IMR-90 (cell line): ENCODE data around the gene MARK2. TPM values are rescaled to one million over a fixed set of nuclear protein-coding genes. Genes with fewer than 3 reads are reported as not detected.

Experiments used
- ATAC-seq: fragments of 200-7000 bp; cut with Tn5 transposase; 2 replicates; pipeline ENCODE4 v1.9.1; 2020; ENCODE audit warnings: low read depth, mild to moderate bottlenecking, moderate library complexity
- BruUV-seq: library from RNA; stranded (reverse); fragments of 400-500 nt; replicated peaks from 2 replicates; lab custom pipeline; 2021; lab: Mats Ljungman, UMichigan
- CTCF ChIA-PET: fragments of 300-600 bp; formaldehyde crosslinking; extraction: SDS; loops from one replicate; lab custom pipeline; 2021; ENCODE audit warnings: antibody characterized with exemption; lab: Yijun Ruan, JAX
- POLR2A ChIA-PET: fragments of 300-600 bp; sonication (Branson Sonifier 250); formaldehyde crosslinking; loops from one replicate; lab custom pipeline; 2022; ENCODE audit warnings: antibody characterized with exemption; ENCODE audit not compliant: unreplicated experiment; lab: Charles Lee
- DNase-seq: peaks from one replicate; pipeline ENCODE4 v3.0.0; 2013
- H2AFZ ChIP-seq: replicated peaks from 2 replicates; pipeline ENCODE3; 2013; ENCODE audit warnings: low read length, mild to moderate bottlenecking; ENCODE audit not compliant: poor library complexity
- H2AK5ac ChIP-seq: 2 replicates; pipeline ENCODE4 v1.6.1; 2013; ENCODE audit warnings: low read depth, low read length, inconsistent platforms
- H2AK9ac ChIP-seq: replicated peaks from 2 replicates; pipeline ENCODE3; 2013; ENCODE audit warnings: mild to moderate bottlenecking, low read depth, low read length, moderate library complexity; ENCODE audit not compliant: poor library complexity
- H2BK120ac ChIP-seq: 2 replicates; pipeline ENCODE4 v1.6.1; 2013; ENCODE audit warnings: low read depth, low read length, inconsistent platforms
- H2BK15ac ChIP-seq: 3 replicates; pipeline ENCODE4 v1.6.1; 2013; ENCODE audit warnings: low read depth, low read length, inconsistent platforms
- H2BK20ac ChIP-seq: 2 replicates; pipeline ENCODE4 v1.6.1; 2013; ENCODE audit warnings: low read depth, mild to moderate bottlenecking, inconsistent platforms, low read length, moderate library complexity
- H2BK5ac ChIP-seq: 2 replicates; pipeline ENCODE4 v1.6.1; 2013; ENCODE audit warnings: mild to moderate bottlenecking, low read depth, low read length, inconsistent platforms; ENCODE audit not compliant: poor library complexity, severe bottlenecking
- H3K14ac ChIP-seq: replicated peaks from 2 replicates; pipeline ENCODE4 v1.6.1; 2013; ENCODE audit warnings: low read depth, low read length, inconsistent platforms
- H3K18ac ChIP-seq: 2 replicates; pipeline ENCODE4 v1.6.1; 2013; ENCODE audit warnings: low read depth, low read length, control low read depth
- H3K23ac ChIP-seq: 2 replicates; pipeline ENCODE4 v1.6.1; 2013; ENCODE audit warnings: low read depth, low read length, inconsistent platforms
- H3K27ac ChIP-seq: 2 replicates; pipeline ENCODE4 v1.5.1; 2013; ENCODE audit warnings: mild to moderate bottlenecking, control low read depth, low read length; ENCODE audit not compliant: insufficient read depth
- H3K27me3 ChIP-seq: 2 replicates; pipeline ENCODE4 v1.6.1; 2013; ENCODE audit warnings: low read length; ENCODE audit not compliant: control insufficient read depth, insufficient read depth
- H3K36me3 ChIP-seq: 2 replicates; pipeline ENCODE4 v1.6.1; 2013; ENCODE audit warnings: low read length, mixed read lengths; ENCODE audit not compliant: control insufficient read depth, insufficient read depth
- H3K4ac ChIP-seq: 2 replicates; pipeline ENCODE4 v1.6.1; 2013; ENCODE audit warnings: low read depth, low read length, inconsistent platforms
- H3K4me1 ChIP-seq: 2 replicates; pipeline ENCODE4 v1.6.1; 2013; ENCODE audit warnings: low read length, mixed read lengths; ENCODE audit not compliant: control insufficient read depth, insufficient read depth
- H3K4me2 ChIP-seq: 2 replicates; pipeline ENCODE4 v1.6.1; 2013; ENCODE audit warnings: low read depth, mild to moderate bottlenecking, control low read depth, low read length, moderate library complexity
- H3K4me3 ChIP-seq: 2 replicates; pipeline ENCODE4 v1.5.1; 2013; ENCODE audit warnings: low read depth, mild to moderate bottlenecking, control low read depth, low read length, moderate library complexity; ENCODE audit not compliant: insufficient read depth
- H3K56ac ChIP-seq: 2 replicates; pipeline ENCODE4 v1.6.1; 2013; ENCODE audit warnings: low read length, inconsistent platforms; ENCODE audit not compliant: insufficient read depth; ENCODE audit errors: extremely low read depth
- H3K79me1 ChIP-seq, 2 experiments: 2 replicates each; pipeline ENCODE4 v1.6.1; 2013; ENCODE audit warnings: low read length in 2 of 2, inconsistent platforms in 1 of 2, low read depth in 1 of 2
- H3K9ac ChIP-seq: 2 replicates; pipeline ENCODE4 v1.6.1; 2013; ENCODE audit warnings: low read depth, low read length, control low read depth
- H3K9me1 ChIP-seq: 2 replicates; pipeline ENCODE4 v1.6.1; 2013; ENCODE audit warnings: low read length, inconsistent platforms; ENCODE audit not compliant: insufficient read depth
- H3K9me3 ChIP-seq: 2 replicates; pipeline ENCODE4 v1.6.1; 2013; ENCODE audit warnings: low read length; ENCODE audit not compliant: control insufficient read depth, insufficient read depth
- H4K20me1 ChIP-seq: 2 replicates; pipeline ENCODE4 v1.6.1; 2013; ENCODE audit warnings: low read length, inconsistent platforms; ENCODE audit not compliant: insufficient read depth
- H4K5ac ChIP-seq: 2 replicates; pipeline ENCODE4 v1.6.1; 2013; ENCODE audit warnings: mild to moderate bottlenecking, low read depth, low read length, control low read depth
- H4K8ac ChIP-seq, 2 experiments: 2 replicates each; pipeline ENCODE4 v1.6.1; 2013; ENCODE audit warnings: low read depth in 2 of 2, low read length in 2 of 2, control low read depth in 1 of 2, inconsistent platforms in 1 of 2
- H4K91ac ChIP-seq: 2 replicates; pipeline ENCODE4 v1.6.1; 2013; ENCODE audit warnings: low read depth, low read length, inconsistent platforms; ENCODE audit not compliant: insufficient read depth
- BHLHE40 ChIP-seq: fragments of 150-350 bp; IDR thresholded peaks from 2 replicates; pipeline ENCODE4 v1.6.1; 2016; ENCODE audit warnings: mild to moderate bottlenecking, low read depth, low read length
- CEBPB ChIP-seq: IDR thresholded peaks from 2 replicates; pipeline ENCODE4 v1.6.1; 2012; ENCODE audit warnings: low read depth, low read length, improper control_type of control experiment
- FOS ChIP-seq: fragments of 150-350 bp; IDR thresholded peaks from 2 replicates; pipeline ENCODE4 v1.6.1; 2016; ENCODE audit warnings: low read depth, low read length
- MAZ ChIP-seq: IDR thresholded peaks from 2 replicates; pipeline ENCODE4 v1.6.1; 2012; ENCODE audit warnings: low read depth, mild to moderate bottlenecking, low read length, improper control_type of control experiment, moderate library complexity, borderline replicate concordance
- MXI1 ChIP-seq: IDR thresholded peaks from 2 replicates; pipeline ENCODE4 v1.6.1; 2012; ENCODE audit warnings: low read depth, mild to moderate bottlenecking, low read length, moderate library complexity, borderline replicate concordance
- NFE2L2 ChIP-seq: fragments of 150-350 bp; IDR thresholded peaks from 2 replicates; pipeline ENCODE4 v1.6.1; 2016; ENCODE audit warnings: low read depth, mild to moderate bottlenecking, low read length
- RAD21 ChIP-seq: IDR thresholded peaks from 2 replicates; pipeline ENCODE4 v1.6.1; 2012; ENCODE audit warnings: low read length, improper control_type of control experiment
- RCOR1 ChIP-seq: IDR thresholded peaks from 2 replicates; pipeline ENCODE4 v1.6.1; 2012; ENCODE audit warnings: mild to moderate bottlenecking, low read length, improper control_type of control experiment; ENCODE audit not compliant: insufficient replicate concordance
- RFX5 ChIP-seq: IDR thresholded peaks from 2 replicates; pipeline ENCODE4 v1.8.0; 2012; ENCODE audit warnings: low read depth, mild to moderate bottlenecking, low read length, moderate library complexity
- SMC3 ChIP-seq: fragments of 150-350 bp; IDR thresholded peaks from 2 replicates; pipeline ENCODE4 v1.6.1; 2016; ENCODE audit warnings: low read depth, mild to moderate bottlenecking, antibody characterized with exemption, low read length, moderate library complexity
- WGBS, 2 experiments: methylation state at CpG; one replicate each; pipeline versions ENCODE4 v1.1.5 to v1.1.7; 2013; ENCODE audit warnings: missing lambda C conversion rate in 2 of 2; ENCODE audit not compliant: insufficient read length in 1 of 2; ENCODE audit errors: extremely low coverage in 2 of 2; 5-methylcytosine and 5-hydroxymethylcytosine counted together
- dilution Hi-C: fragments of 300-500 bp; cut with HindIII; formaldehyde crosslinking; loops from one replicate; pipeline ENCODE4 v1.14.3; 2018; ENCODE audit warnings: low sequenced_read_pairs; ENCODE audit not compliant: unreplicated experiment
- in situ Hi-C: fragments of 300-500 bp; cut with MboI; formaldehyde crosslinking; loops from 3 replicates; pipeline ENCODE4 v1.14.3; 2019; ENCODE audit warnings: low sequenced_read_pairs, inconsistent platforms, mixed read lengths
- intact Hi-C: fragments of 100-400 bp; cut with micrococcal nuclease; formaldehyde crosslinking; loops from 2 replicates; pipeline ENCODE4 v1.10.0; 2022
- polyA plus RNA-seq, 3 experiments: library from polyadenylated mRNA; depleted of rRNA; stranded (reverse); fragments of >200 nt; gene quantifications; 2 replicates each; pipeline ENCODE4 v1.2.3, GENCODE V29; 2012; ENCODE audit warnings: low replicate concordance in 1 of 3
- total RNA-seq: library from RNA; depleted of rRNA; stranded (reverse); fragments of >200 nt; gene quantifications from 2 replicates; pipeline ENCODE4 v1.2.3, GENCODE V29; 2012
- TF ChIP-seq, protein P1 (sequence below): fragments of 150-350 bp; IDR thresholded peaks from 2 replicates; pipeline ENCODE4 v1.6.1; 2016; ENCODE audit warnings: low read depth, mild to moderate bottlenecking, low read length, moderate library complexity, borderline replicate concordance
- TF ChIP-seq, protein P2 (sequence below): conservative IDR thresholded peaks from 2 replicates; pipeline ENCODE4 v1.5.1; 2012; ENCODE audit warnings: mild to moderate bottlenecking, low read depth, low read length, improper control_type of control experiment

MARK2 gene
- total and polyA plus RNA-seq, 2 of the 4 experiments (the other 2 are of a cell fraction) = 6.6 to 17.3 TPM

DNA sequence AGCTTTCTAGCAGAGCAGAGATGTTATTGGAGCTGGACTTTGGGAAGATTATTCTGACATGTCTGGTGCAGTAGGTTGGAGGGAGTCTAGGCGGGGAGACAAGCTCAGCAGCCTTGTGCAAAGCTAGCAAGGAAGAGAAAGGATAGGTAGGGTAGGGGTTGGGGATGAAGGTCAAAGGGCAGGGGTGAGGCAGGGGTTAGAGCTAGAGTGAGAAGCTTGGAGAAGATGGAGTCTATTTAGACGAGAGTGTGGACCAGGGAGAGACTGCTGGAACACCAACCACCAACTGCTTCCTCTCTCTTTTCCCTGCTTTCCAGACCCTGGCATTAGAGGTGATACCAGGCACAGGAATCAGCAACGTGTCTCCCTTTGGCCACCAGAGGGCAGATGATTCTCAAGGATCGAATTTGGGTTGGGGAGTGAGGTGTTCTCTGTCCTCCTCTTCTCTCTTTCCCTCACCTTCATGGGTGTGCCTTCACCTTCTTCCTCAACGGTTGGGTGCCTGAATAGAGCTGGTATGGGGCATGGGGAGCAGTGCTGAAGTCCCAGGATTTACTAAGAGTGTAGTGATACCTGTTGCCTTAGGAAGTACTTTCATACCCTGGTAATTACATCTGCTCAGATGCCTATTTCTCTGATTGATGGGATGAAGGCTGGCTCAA, 1.8 kb upstream of the MARK2 start (continued):
- TF ChIP-seq BHLHE40 = no peak

DNA sequence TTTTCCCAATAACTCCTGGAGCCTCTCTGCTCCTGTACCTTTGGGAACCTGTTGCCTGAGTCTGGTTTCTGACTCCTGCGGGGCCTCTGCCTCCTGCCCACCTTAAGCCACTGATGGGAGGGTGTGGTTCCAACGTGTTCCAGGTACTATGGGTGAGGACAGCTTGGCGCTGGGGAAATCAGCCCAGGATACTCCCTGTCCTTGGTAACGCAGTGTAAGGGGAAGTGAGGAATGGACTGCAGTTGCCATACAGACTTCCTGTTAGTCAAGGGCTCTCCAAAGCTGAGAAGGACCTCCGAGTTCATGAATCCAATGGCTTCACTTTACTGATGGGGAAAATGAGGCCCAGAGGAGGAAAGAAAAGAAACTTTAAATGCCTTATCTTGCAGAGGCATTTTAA, 1.2 kb upstream of the MARK2 start:
- Histone ChIP-seq H4K8ac (peak overlapping the region in 1 of 2 experiments; percentile 75; a peak in 1 of 4 replicates), H3K4me2 (no peak overlapping the region), H3K79me1 (peaks cover 0 to 31% of the 10 kb centered on the region in 2 experiments; a peak in 3 of 4 replicates), H3K4me1 (peaks cover 11% of the 10 kb centered on the region), H2AFZ (peak overlapping the region; percentile 55), H4K5ac (no peak overlapping the region), H2BK120ac (no peak overlapping the region), H2BK15ac (no peak overlapping the region), H2BK20ac (no peak overlapping the region), H3K56ac (no peak overlapping the region), H3K4ac (no peak overlapping the region), H4K20me1 (peaks cover 30% of the 10 kb centered on the region), H3K14ac (no peak overlapping the region), H3K9ac (no peak overlapping the region), H3K36me3 (no peaks in the 10 kb centered on the region), H2AK9ac (peak overlapping the region; percentile 80), H2AK5ac (peak overlapping the region; percentile 40; the same call in 1 of the 2 replicates), H2BK5ac (no peak overlapping the region), H3K4me3 (no peak overlapping the region), H3K9me3 (no peaks in the 10 kb centered on the region), H3K27ac (no peak overlapping the region), H4K91ac (no peak overlapping the region), H3K9me1 (peaks cover 14% of the 10 kb centered on the region), H3K27me3 (no peaks in the 10 kb centered on the region), H3K18ac (no peak overlapping the region), H3K23ac (no peak overlapping the region)
- no TSS peak for BruUV-seq
- CTCF ChIA-PET = interaction anchor here (0.6 to 3.7 kb wide), 4 partner anchors 10 to 122 kb away, joined by 3 to 21 read pairs (median 5); no protein-coding TSS in a partner anchor
- in situ Hi-C loops (loop anchor here (5.0 kb wide), 2 partner anchors 110 to 310 kb away; no protein-coding TSS in a partner anchor), intact Hi-C loops (loop anchor here (1.0 kb wide), 3 partner anchors 69 to 311 kb away; no protein-coding TSS in a partner anchor), dilution Hi-C loops (no loop called here)
- DNase-seq (no peak), ATAC-seq (no peak)
- WGBS, 2 experiments = no CpG with 5 or more reads among the region's 5 CpGs
- POLR2A ChIA-PET = no interaction called here
- TF ChIP-seq SMC3 = no peak
- no peak for TF ChIP-seq FOS
- TF ChIP-seq, protein P1, sequence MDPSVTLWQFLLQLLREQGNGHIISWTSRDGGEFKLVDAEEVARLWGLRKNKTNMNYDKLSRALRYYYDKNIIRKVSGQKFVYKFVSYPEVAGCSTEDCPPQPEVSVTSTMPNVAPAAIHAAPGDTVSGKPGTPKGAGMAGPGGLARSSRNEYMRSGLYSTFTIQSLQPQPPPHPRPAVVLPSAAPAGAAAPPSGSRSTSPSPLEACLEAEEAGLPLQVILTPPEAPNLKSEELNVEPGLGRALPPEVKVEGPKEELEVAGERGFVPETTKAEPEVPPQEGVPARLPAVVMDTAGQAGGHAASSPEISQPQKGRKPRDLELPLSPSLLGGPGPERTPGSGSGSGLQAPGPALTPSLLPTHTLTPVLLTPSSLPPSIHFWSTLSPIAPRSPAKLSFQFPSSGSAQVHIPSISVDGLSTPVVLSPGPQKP = no peak
- TF ChIP-seq RCOR1 = no peak
- no peak for TF ChIP-seq RFX5
- no peak for TF ChIP-seq MXI1
- no peak for TF ChIP-seq CEBPB
- no peak for TF ChIP-seq NFE2L2
- TF ChIP-seq MAZ = no peak
- TF ChIP-seq RAD21 = no peak
- TF ChIP-seq, protein P2, sequence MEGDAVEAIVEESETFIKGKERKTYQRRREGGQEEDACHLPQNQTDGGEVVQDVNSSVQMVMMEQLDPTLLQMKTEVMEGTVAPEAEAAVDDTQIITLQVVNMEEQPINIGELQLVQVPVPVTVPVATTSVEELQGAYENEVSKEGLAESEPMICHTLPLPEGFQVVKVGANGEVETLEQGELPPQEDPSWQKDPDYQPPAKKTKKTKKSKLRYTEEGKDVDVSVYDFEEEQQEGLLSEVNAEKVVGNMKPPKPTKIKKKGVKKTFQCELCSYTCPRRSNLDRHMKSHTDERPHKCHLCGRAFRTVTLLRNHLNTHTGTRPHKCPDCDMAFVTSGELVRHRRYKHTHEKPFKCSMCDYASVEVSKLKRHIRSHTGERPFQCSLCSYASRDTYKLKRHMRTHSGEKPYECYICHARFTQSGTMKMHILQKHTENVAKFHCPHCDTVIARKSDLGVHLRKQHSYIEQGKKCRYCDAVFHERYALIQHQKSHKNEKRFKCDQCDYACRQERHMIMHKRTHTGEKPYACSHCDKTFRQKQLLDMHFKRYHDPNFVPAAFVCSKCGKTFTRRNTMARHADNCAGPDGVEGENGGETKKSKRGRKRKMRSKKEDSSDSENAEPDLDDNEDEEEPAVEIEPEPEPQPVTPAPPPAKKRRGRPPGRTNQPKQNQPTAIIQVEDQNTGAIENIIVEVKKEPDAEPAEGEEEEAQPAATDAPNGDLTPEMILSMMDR = no peak
- TF ChIP-seq BHLHE40 = no peak
